Progenitor cell of endocrine pancreas (in vitro differentiated cells): ENCODE data around the gene SWT1. TPM values are rescaled to one million over a fixed set of nuclear protein-coding genes. Genes with fewer than 3 reads are reported as not detected.

ENCODE experiments used
- DNase-seq: peaks from one replicate; pipeline ENCODE4 v3.0.0; 2021; ENCODE audit warnings: low spot score; ENCODE audit not compliant: unreplicated experiment
- H3K27ac Mint-ChIP-seq: 2 replicates; pipeline ENCODE4 v1.8.0; 2021; ENCODE audit warnings: mild to moderate bottlenecking, moderate library complexity, mixed read lengths
- H3K27me3 Mint-ChIP-seq: 2 replicates; pipeline ENCODE4 v1.8.0; 2021; ENCODE audit warnings: mixed read lengths
- H3K36me3 Mint-ChIP-seq: 2 replicates; pipeline ENCODE4 v1.8.0; 2022; ENCODE audit warnings: mixed read lengths; ENCODE audit not compliant: insufficient read depth
- H3K4me1 Mint-ChIP-seq: 2 replicates; pipeline ENCODE4 v1.8.0; 2021; ENCODE audit warnings: low read depth, mixed read lengths
- H3K4me3 Mint-ChIP-seq: 2 replicates; pipeline ENCODE4 v1.8.0; 2021; ENCODE audit warnings: low read depth, mild to moderate bottlenecking, moderate library complexity, mixed read lengths
- H3K9me3 Mint-ChIP-seq: 2 replicates; pipeline ENCODE4 v1.8.0; 2021; ENCODE audit warnings: low read depth, mixed read lengths
- CTCF ChIP-seq: fragments of 200-600 bp; sonication (generic); IDR thresholded peaks from one replicate; pipeline ENCODE4 v1.5.0; 2021; ENCODE audit warnings: antibody characterized with exemption, mild to moderate bottlenecking; ENCODE audit not compliant: unreplicated experiment
- total RNA-seq: library from RNA; stranded (reverse); gene quantifications from 2 replicates; pipeline ENCODE4 v1.2.1, GENCODE V29; 2021

The SWT1 gene
- total RNA-seq, 1 donor from 2014 or later, result 12.6 TPM

GRCh38 chr1:185328255-185328654 lies 171.3 kb downstream of the SWT1 start:
- H3K4me1 Mint-ChIP-seq, result no peaks in the 10 kb centered on the region
- peaks cover 3% of the 10 kb centered on the region for H3K36me3 Mint-ChIP-seq
- peaks cover 14% of the 10 kb centered on the region for H3K9me3 Mint-ChIP-seq
- TF ChIP-seq CTCF, result no peak
- H3K4me3 Mint-ChIP-seq, result no peak overlapping the region
- H3K27ac Mint-ChIP-seq, result no peak overlapping the region
- no peaks in the 10 kb centered on the region for H3K27me3 Mint-ChIP-seq
- DNase-seq, result no peak

DNA sequence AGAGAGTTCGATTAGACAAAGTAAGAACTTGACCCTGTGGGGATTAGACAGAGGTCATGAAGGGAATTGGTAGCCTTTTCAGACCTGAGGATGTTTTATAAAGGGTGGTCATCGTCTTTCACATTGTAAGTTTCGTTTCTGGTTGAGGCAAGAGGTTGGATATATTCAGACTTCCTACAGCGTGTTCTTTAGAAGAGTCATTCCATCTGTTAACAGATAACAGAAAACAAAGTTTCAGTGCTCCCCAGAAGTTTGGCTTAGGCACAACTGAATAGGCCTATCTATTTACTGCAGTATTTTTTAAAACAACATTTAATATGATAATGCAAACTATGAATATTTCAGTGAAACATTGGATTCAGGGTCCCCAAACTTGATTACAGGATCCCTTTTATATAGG lies 177.2 kb downstream of the SWT1 start:
- Mint-ChIP-seq H3K27me3 (no peaks in the 10 kb centered on the region), H3K4me3 (no peak overlapping the region), H3K27ac (no peak overlapping the region), H3K36me3 (no peaks in the 10 kb centered on the region), H3K4me1 (no peaks in the 10 kb centered on the region), H3K9me3 (no peaks in the 10 kb centered on the region)
- no peak for TF ChIP-seq CTCF
- no peak for DNase-seq

- no peak for DNase-seq
- Mint-ChIP-seq H3K27me3 (no peaks in the 10 kb centered on the region), H3K4me3 (no peak overlapping the region), H3K27ac (no peak overlapping the region), H3K36me3 (no peaks in the 10 kb centered on the region), H3K4me1 (no peaks in the 10 kb centered on the region), H3K9me3 (peaks cover 4% of the 10 kb centered on the region)
- no peak for TF ChIP-seq CTCF
Observed at GRCh38 chr1:185337246-185337645, 180.3 kb downstream of the SWT1 start.

DNA sequence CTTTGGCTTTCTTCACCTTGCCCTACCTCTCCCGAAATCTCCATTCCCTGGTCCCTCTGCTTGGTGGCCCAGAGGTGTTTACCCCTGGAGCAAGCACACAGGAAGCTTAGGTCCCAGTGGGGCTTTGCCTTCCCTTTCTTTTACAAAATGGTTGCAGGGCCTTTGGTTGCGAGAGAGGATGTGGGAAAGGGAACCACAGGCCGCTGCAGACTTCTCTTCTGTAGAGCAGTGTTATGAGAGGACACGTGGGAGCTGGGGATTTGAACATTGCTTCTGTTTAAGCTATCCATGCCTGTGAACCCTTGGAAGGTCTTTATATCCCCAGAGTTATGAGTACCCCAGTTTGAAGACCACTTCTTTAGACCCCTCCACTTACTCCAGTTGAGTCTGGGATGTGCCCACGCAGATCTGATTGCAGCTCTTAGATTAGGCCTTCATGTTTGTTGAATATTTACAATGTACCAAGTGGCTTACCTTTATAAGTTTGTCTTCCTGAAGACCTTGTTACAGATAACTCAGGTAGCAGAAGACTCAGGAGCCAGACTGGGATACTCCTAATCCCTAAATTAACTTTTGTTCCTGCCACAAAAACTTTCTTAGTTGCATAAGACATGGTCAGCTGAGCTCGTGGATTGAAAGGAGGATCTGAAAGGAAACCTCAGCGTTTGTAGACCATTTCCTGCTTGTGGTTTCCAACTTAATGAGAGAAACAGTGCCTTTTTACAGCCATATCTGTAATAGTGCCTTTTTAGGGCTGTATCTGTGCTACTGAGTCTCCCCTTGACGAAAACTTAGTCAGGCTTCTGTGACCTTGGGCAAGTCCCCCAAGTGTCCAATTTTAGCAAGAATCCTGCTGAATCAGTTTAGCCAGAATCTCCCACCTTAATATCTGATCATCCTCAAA lies 182.0 kb downstream of the SWT1 start:
- TF ChIP-seq CTCF, result no peak
- H3K27me3 Mint-ChIP-seq, result no peaks in the 10 kb centered on the region
- no peak for DNase-seq
- H3K4me1 Mint-ChIP-seq, result peaks cover 2% of the 10 kb centered on the region
- no peaks in the 10 kb centered on the region for H3K36me3 Mint-ChIP-seq
- peaks cover 4% of the 10 kb centered on the region for H3K9me3 Mint-ChIP-seq
- H3K27ac Mint-ChIP-seq, result no peak overlapping the region
- no peak overlapping the region for H3K4me3 Mint-ChIP-seq

DNA sequence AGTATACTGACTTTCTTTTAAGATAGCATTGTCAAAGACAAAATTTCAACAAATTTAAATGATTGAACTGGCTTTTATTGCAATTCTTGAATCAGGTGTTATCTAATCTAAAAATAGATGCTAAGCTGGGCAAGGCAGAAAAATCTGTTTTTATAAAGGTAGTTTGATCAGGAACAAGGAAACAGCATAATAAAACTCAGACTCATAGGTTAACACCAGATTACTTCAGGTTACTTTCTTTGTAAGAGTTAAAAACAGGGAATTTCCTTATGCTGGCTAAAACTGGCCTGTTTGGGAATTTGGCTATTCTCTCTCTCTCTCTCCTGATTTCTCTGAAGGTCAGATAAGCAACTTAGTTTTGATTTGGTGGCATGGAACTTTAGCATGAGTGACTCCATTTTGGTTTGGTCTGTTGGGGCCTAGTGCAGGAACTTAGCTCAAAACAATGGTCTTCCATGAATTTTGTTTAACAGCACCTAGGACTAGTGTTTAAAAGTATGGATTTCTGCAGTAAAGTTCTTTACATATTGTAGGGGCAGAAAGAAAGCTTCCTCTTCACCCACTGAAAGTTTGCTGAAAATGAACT lies 184.3 kb downstream of the SWT1 start:
- Mint-ChIP-seq H3K4me3 (no peak overlapping the region), H3K4me1 (peaks cover 6% of the 10 kb centered on the region), H3K36me3 (no peaks in the 10 kb centered on the region), H3K27ac (no peak overlapping the region), H3K27me3 (no peaks in the 10 kb centered on the region), H3K9me3 (peaks cover 4% of the 10 kb centered on the region)
- TF ChIP-seq CTCF, result no peak
- no peak for DNase-seq

Other genes with a start within 250 kb of the SWT1 start
- gene NIBAN1, start 182.7 kb upstream of the SWT1 start, total RNA-seq, result 11.0 TPM in 2 replicates
- gene RNF2, start 111.6 kb upstream of the SWT1 start, total RNA-seq, result 35.1 and 37.5 TPM in 2 replicates
- gene TRMT1L, start 214 bp upstream of the SWT1 start, total RNA-seq, result 23.4 and 30.6 TPM in 2 replicates
- gene IVNS1ABP, start 160.1 kb downstream of the SWT1 start, total RNA-seq, result 199 and 201 TPM in 2 replicates